ENCODE results near the gene DNMT3B.
"Not testable (repeated sequence)": the region's sequence is repeated elsewhere in the genome, so short reads cannot be mapped to it uniquely, and the experiment has no call there.

DNMT3B gene

GRCh38 chr20:32761831-32762753, at the start of gene DNMT3B:
Gene DNMT3B, plus strand, starts transcription at chr20:32762385. Its CDS starts 17,939 bp downstream, at chr20:32780324.
- DNase-seq, result peak; percentile 86

DNA sequence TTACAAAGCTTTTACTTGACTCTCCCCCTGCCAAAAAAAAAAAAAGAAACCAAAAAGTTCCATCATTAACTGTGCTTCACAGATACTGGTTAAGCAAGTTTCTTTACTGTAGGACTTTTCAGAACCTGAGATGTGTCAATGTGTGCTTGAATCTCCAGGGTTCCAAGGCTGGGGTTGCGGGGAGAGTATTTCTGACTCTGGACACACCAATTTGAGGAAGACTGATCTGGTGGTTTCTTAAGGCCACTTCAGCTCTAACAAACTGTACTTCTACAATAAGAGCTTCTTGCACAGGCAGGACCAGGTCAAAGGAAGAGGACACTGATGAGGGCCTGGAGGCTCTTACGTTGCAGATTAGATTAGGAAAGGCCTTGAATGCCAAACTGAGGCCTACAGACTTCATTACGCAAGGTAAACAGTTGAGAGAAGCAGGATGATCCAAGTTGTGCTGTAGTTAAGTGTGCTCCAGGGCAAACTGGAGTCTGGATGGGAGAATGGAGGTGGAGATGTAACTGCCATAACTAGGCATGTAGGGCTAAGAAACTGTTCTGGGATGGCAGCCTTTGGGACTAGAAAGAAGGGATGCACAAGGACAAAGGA, 43.3 kb upstream of the DNMT3B start:
- no peak for DNase-seq

DNA sequence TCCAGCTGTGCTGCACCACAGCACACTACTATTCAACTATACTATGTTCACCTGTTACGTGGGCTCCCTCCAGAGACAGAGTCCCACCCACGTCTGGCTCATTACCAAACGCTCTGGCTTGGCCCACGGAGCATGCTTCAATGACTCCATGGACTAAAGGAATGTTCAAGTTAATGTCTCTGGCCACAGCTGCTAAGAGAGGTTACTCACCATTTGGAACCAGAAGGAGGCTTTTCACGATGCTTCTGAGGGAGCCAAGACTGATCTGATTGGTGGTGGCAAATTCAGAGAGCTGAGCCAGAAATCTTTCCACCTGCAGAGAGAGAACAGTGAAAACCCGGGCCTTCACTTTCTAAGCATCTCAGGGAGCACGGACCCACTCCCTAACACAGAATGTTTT, 34.5 kb upstream of the DNMT3B start:
- no peak for DNase-seq

- DNase-seq, result not testable (repeated sequence)
Measured at GRCh38 chr20:32728435-32728834, 33.8 kb upstream of the DNMT3B start.

GRCh38 chr20:32729334-32729733, 32.9 kb upstream of the DNMT3B start:
- DNase-seq, result not testable (repeated sequence)

DNA sequence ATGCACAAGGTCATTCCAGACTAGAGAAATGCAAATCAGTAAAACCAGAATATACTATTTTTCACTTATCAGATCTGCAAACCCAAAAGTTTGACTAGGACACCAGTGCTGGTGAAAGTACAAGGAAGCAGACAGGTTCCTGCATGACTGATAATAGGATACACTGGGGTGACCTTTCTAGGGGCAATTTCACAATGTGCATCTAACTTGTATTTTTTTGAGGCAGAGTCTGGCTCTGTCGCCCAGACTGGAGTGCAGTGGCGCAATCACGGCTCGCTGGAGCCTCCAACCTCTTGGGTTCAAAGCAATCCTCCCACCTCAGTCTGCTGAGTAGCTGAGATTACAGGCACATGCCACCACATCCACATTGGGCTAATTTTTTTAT, 30.3 kb upstream of the DNMT3B start:
- no peak for DNase-seq

- DNase-seq, result no peak
Measured at GRCh38 chr20:32737371-32738223, 24.6 kb upstream of the DNMT3B start.

DNA sequence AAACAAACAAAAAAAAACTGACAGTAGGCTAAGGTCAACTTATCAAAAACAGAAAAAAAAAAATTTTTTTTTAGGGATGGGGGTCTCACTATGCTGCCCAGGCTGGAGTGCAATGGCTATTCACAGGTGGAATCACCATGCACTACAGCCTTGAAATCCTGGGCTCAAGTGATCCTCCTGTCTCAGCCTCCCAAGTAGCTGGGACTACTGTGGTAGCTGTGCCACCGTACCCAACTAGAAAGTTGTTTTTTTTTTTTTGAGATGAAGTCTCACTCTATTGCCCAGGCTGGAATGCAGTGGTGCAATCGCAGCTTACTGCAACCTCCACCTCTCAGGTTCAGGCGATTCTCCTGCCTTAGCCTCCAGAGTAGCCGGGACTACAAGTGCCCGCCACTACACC, 21.0 kb upstream of the DNMT3B start:
- DNase-seq, result no peak

GRCh38 chr20:32742322-32743236, 19.6 kb upstream of the DNMT3B start:
- DNase-seq, result no peak

GRCh38 chr20:32743237-32744112, 18.7 kb upstream of the DNMT3B start, which contains the start of gene COMMD7:
Gene COMMD7, minus strand, starts transcription at chr20:32743467. Its CDS starts 76 bp downstream, at chr20:32743391.
- DNase-seq, result peak; percentile 49

- no peak for DNase-seq
Measured at GRCh38 chr20:32749914-32750637, 12.1 kb upstream of the DNMT3B start.

GRCh38 chr20:32751293-32751692, 10.9 kb upstream of the DNMT3B start:
- no peak for DNase-seq

DNA sequence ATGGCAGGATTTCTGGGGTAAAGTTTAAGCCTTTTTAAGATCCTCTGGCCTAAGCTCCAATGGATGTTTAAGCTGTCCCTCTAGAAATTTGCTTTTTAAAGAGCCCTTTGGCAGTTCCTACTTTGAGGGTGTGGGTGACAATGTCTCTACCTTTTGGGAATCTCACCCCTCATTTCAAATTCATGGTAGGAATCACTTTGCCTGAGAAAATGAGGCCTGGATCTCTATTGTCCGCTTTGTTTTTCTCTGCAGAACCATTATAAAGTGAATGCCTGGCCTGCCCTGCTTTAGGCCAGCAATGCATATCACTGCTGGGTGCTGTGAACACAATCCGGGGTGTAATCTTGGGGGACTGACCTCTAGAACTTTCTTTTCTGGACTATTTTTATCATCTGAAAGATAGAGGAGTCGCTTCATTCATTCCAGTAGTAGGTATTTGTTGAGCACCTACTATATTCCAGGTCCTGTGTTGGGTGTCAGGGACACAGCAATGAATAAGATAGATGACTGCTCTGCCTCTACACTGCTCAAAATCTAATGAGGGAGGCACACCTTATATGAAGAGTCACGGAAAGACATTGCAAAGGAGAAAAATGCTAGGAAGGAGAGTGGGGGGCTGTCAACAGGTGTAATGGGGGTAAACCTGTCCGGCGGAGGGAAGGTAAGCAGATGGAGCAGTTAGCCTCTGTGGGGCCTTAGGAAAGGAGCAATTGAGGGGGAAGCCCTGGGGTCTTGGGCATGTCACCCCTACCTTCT, 10.3 kb upstream of the DNMT3B start:
- DNase-seq, result no peak

DNA sequence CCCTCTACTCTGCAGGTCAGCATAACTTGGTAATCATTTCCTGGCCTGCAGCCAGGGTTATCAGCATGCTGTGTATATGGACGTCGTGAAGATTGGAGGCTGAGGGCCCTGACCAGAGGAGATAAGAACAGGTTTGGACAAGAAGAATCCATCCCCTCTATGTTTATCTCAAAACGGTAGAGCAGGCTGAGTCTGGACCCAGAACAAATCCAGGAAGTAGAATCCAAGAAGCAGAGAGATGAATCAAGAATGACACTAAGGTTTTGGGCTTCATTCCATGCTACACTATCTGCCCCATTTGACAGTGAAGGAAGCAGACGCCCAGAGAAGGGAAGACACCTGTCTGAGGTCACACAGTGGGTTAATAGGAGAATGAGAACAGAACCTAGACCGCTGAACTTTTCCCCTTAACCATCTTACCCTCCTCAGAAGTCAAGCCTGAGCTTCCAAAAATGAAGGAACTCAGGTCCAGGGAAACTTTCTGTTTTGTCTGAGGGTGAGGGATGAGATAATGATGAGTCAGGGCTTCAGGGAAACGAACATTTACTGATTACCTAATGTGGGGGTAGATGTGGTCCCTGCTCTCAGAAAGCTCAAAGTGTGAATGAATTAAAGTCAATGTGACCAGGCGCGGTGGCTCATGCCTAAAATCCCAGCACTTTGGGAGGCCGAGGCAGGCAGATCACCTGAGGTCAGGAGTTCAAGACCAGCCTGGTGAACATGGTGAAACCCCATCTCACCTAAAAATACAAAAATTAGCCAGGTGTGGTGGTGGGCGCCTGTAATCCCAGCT, 9.5 kb upstream of the DNMT3B start:
- DNase-seq, result no peak

DNA sequence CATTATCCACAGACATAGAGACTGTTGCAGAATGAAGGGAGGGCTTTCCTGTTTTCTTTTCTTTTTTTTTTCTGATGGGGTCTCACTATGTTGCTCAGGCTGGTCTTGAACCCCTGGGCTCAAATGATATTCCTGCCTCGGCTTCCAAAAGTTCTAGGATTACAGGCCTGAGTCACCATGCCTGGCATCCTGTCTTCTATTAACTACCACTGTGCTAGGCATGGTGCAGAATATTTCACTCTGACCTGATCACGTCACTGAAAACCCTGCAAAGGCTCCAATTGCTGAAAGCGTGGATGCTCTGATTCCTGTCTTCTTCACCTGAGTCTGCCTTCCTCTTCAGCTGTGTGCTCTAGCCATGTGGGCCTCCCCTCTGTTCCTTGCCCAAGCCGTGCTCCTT, 8.5 kb upstream of the DNMT3B start:
- no peak for DNase-seq

DNA sequence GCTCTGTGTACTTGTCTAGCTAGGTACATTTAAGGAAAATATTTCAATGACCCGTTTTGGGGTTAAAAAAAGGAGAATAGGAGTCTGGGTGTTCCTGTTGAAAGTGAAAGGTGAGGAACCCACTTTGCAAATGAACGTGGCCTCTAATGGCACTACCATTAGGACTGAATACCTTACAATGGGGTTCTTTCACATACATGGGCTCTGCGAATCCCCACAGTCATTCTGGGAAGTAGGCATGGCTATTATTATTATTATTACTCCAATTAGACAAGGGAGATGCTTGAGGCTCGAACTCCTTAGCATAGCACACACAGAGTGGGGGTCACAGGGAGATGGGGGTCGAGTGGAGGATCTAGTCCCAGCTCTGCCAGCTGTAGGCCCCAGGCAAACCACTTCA, 6.0 kb upstream of the DNMT3B start:
- DNase-seq, result no peak

- no peak for DNase-seq
Measured at GRCh38 chr20:32761417-32761830, 761 bp upstream of the DNMT3B start.

DNA sequence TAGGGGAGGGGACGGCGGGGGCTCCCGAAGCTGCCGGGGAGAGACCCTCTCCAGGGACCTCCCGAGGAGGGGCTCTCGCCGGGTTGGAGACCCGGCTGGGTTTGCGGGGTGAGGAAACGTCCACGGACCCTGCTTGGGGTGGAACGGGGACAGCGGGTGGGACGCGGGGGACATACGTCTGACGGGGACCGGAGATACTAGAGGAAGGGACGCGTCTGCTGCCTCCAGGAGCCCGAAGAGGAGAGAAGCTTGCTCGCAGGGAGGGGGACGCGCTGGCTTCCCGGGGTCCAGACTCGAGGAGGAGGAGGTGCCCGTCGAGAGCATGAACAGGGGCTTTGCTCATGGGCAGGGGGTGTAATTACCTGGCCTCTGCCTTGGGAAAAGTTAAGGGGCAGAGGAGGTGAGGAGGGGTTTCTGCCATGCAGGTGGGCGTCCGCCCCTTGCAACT, 593 bp downstream of the DNMT3B start:
- DNase-seq, result no peak
